HG02610 (cell line): ENCODE results near the gene JAK3.

Experiments
- ATAC-seq: cut with Tn5 transposase; IDR thresholded peaks from one replicate; pipeline ENCODE4 v1.9.1; 2021; ENCODE audit warnings: mild to moderate bottlenecking, moderate library complexity; ENCODE audit not compliant: unreplicated experiment

Gene JAK3

GRCh38 chr19:17866312-17866963 is 18.7 kb upstream of the JAK3 start:
- ATAC-seq, result no peak

- no peak for ATAC-seq
These were observed 17.9 kb upstream of the JAK3 start for GRCh38 chr19:17865364-17866311.

- no peak for ATAC-seq
These were observed 15.9 kb upstream of the JAK3 start for GRCh38 chr19:17863520-17864182.

GRCh38 chr19:17862711-17863519 is 15.1 kb upstream of the JAK3 start:
- no peak for ATAC-seq

GRCh38 chr19:17861542-17862402 is 14.0 kb upstream of the JAK3 start:
- ATAC-seq, result no peak

GRCh38 chr19:17860993-17861360 is 13.2 kb upstream of the JAK3 start:
- no peak for ATAC-seq

GRCh38 chr19:17860331-17860992 is 12.7 kb upstream of the JAK3 start:
- ATAC-seq, result no peak

- peak; percentile 88 for ATAC-seq
These were observed 11.9 kb upstream of the JAK3 start, which contains the start of gene RPL18A for GRCh38 chr19:17859533-17860330. RPL18A (plus strand) TSS chr19:17859910; CDS start chr19:17859957, 47 bp downstream.

GRCh38 chr19:17855280-17856152 is 7.7 kb upstream of the JAK3 start:
- ATAC-seq, result no peak

- ATAC-seq, result no peak
These were observed 6.3 kb upstream of the JAK3 start for GRCh38 chr19:17854061-17854460.

GRCh38 chr19:17848595-17849292 is 962 bp upstream of the JAK3 start:
- no peak for ATAC-seq

- ATAC-seq, result no peak
These were observed 1.6 kb downstream of the JAK3 start for GRCh38 chr19:17846146-17846545.

- ATAC-seq, result no peak
These were observed 3.8 kb downstream of the JAK3 start for GRCh38 chr19:17843908-17844490.

- no peak for ATAC-seq
These were observed 4.4 kb downstream of the JAK3 start for GRCh38 chr19:17843292-17843827.

GRCh38 chr19:17842663-17843291 is 5.0 kb downstream of the JAK3 start:
- ATAC-seq, result no peak
